Bronchial epithelial cell (primary cell): Measurements from ENCODE around the gene EVPL. TPM values are rescaled to one million over a fixed set of nuclear protein-coding genes. Genes with fewer than 3 reads are reported as not detected.
"Not testable (repeated sequence)": the region's sequence is repeated elsewhere in the genome, so short reads cannot be mapped to it uniquely, and the experiment has no call there.

Experiments
- DNase-seq: peaks from one replicate; pipeline ENCODE4 v3.0.0-alpha.2; 2010; ENCODE audit warnings: low read depth
- FAIRE-seq: peaks from 2 replicates; lab custom pipeline; 2011; peaks lifted over from hg19 to GRCh38; lab: Jason Lieb, UNC
- H3K27me3 ChIP-seq: 2 replicates; pipeline ENCODE4 v1.5.1; 2011; ENCODE audit warnings: low read length; ENCODE audit not compliant: control insufficient read depth, insufficient read depth
- H3K36me3 ChIP-seq: 2 replicates; pipeline ENCODE4 v1.5.1; 2011; ENCODE audit warnings: low read length; ENCODE audit not compliant: control insufficient read depth, insufficient read depth
- H3K4me3 ChIP-seq: 2 replicates; pipeline ENCODE4 v1.5.1; 2011; ENCODE audit warnings: mild to moderate bottlenecking, low read depth, low read length, control low read depth
- total RNA-seq: library from RNA; depleted of rRNA; stranded (reverse); fragments of >200 nt; gene quantifications from 2 replicates; pipeline ENCODE4 v1.2.1, GENCODE V29; 2014
- TF ChIP-seq, protein P1 (sequence below): IDR thresholded peaks from 2 replicates; pipeline ENCODE4 v1.5.1; 2011; ENCODE audit warnings: mild to moderate bottlenecking, moderate library complexity, low read length, control low read depth, inconsistent platforms; ENCODE audit not compliant: insufficient read depth, severe bottlenecking

EVPL gene
- total RNA-seq, 1 donor from 2014 or later = 27.1 TPM

DNA sequence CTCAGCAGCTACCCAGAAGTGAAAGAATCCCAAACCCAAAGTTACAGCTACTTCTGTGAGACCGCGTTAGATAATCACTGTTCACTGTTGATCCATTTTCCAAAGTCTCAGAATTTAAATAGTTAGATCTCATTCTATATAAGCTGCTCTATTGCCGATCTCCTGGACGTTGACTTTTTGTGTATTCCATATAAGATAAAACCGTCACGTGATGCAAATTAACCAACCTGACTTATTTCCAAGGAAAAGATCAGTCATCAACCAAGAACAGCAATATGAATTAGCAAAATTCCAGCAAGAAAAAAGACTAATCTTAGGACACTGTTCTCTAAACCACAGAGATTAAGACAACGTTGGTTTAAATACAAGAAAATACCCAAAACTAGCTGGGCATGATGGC is 56.5 kb downstream of the EVPL start:
- TF ChIP-seq, protein P1, sequence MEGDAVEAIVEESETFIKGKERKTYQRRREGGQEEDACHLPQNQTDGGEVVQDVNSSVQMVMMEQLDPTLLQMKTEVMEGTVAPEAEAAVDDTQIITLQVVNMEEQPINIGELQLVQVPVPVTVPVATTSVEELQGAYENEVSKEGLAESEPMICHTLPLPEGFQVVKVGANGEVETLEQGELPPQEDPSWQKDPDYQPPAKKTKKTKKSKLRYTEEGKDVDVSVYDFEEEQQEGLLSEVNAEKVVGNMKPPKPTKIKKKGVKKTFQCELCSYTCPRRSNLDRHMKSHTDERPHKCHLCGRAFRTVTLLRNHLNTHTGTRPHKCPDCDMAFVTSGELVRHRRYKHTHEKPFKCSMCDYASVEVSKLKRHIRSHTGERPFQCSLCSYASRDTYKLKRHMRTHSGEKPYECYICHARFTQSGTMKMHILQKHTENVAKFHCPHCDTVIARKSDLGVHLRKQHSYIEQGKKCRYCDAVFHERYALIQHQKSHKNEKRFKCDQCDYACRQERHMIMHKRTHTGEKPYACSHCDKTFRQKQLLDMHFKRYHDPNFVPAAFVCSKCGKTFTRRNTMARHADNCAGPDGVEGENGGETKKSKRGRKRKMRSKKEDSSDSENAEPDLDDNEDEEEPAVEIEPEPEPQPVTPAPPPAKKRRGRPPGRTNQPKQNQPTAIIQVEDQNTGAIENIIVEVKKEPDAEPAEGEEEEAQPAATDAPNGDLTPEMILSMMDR = no peak
- FAIRE-seq (no peak), DNase-seq (no peak)
- Histone ChIP-seq H3K36me3 (peaks cover 1% of the 10 kb centered on the region), H3K27me3 (no peaks in the 10 kb centered on the region), H3K4me3 (no peak overlapping the region)

- H3K27me3 ChIP-seq = no peaks in the 10 kb centered on the region
- TF ChIP-seq, protein P1 = no peak
- peaks cover 1% of the 10 kb centered on the region for H3K36me3 ChIP-seq
- DNase-seq (no peak), FAIRE-seq (no peak)
- H3K4me3 ChIP-seq = no peak overlapping the region
Measured at GRCh38 chr17:75970011-75970523, 57.0 kb downstream of the EVPL start.

DNA sequence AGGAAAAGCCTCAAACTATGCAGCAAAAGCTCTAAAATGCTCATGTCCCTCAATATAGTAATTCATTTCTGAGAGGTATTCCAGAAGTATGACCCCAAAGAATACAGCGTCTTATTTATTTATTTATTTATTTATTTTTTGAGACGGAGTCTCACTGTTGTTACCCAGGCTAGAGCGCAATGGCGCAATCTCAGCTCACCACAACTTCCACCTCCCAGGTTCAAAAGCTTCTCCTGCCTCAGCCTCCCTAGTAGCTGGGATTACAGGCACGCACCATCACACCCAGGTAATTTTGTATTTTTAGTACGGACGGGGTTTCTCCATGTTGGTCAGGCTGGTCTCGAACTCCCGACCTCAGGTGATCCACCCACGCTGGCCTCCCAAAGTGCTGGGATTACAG is 58.1 kb downstream of the EVPL start:
- H3K27me3 ChIP-seq, H3K4me3 ChIP-seq, H3K36me3 ChIP-seq, FAIRE-seq, DNase-seq: not testable (repeated sequence)

DNA sequence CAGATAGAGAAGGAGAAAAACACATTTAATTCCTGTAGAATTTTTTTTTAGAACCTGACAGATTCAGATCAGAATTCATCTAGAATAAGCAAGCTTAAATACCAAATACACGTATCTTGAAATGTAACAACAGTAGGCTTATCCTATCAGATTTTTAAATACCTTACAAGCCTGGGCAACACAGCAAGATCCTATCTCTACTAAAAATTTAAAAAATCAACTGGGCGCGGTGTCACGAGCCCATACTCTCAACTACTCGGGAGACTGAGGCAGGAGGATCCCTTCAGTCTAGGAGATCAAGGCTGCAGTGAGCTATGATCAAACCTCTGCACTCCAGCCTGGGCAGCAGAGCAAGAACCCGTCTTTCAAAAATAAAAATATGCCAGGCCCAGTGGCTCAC is 61.6 kb downstream of the EVPL start:
- FAIRE-seq = no peak
- TF ChIP-seq, protein P1 = no peak
- no peaks in the 10 kb centered on the region for H3K27me3 ChIP-seq

DNA sequence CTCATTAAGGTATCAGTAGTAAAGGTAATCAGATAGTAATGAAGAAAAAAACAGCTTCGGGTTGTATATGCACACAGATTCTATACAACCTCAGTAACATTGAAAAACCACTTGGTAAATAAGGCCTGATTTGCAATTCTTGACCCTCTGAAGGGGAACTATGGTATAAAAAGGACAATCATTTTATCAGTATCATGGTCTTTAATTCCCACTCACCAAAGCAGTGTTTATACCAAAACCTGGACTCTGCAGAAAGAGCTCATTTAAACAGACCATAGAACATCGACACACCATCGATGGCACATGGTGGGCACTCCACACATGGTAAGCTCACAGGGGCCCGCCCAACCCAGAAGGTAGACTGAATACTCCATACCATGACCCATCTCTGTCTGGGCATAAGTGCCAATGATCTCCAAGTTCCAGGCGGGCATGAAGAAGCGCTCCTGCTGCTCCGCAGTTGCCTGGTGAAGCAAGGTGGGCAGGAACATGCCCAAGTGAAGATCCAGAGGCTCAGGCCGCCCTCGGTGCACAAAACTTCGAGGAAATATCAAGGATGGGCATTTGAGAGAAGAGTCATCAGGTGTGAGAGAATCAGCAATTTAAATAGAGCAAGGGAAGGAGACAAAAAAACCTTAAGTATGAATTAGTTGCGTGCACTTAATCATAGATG is 67.1 kb downstream of the EVPL start:
- Histone ChIP-seq H3K4me3 (no peak overlapping the region), H3K27me3 (no peaks in the 10 kb centered on the region), H3K36me3 (peaks cover 8% of the 10 kb centered on the region)
- TF ChIP-seq, protein P1 = no peak
- DNase-seq (no peak), FAIRE-seq (no peak)

More for the DNA sequence above, 61.6 kb downstream of the EVPL start:
- Histone ChIP-seq H3K36me3 (peaks cover 1% of the 10 kb centered on the region), H3K4me3 (no peak overlapping the region)
- no peak for DNase-seq

- peak; percentile 42 for DNase-seq
- no peaks in the 10 kb centered on the region for H3K27me3 ChIP-seq
- TF ChIP-seq, protein P1 = no peak
- H3K4me3 ChIP-seq = no peak overlapping the region
- FAIRE-seq = no peak
- H3K36me3 ChIP-seq = peaks cover 8% of the 10 kb centered on the region
Measured at GRCh38 chr17:75959051-75959838, 67.9 kb downstream of the EVPL start.

Other genes starting within 250 kb of the EVPL start
- gene UNK, start 242.5 kb downstream of the EVPL start, total RNA-seq = 10.8 and 11.4 TPM in 2 replicates
- gene UNC13D, start 182.9 kb downstream of the EVPL start, total RNA-seq = 4.7 and 17.0 TPM in 2 replicates
- 17.9 and 20.2 TPM in 2 replicates for gene WBP2, start 172.0 kb downstream of the EVPL start, total RNA-seq
- gene TRIM47, start 148.7 kb downstream of the EVPL start, total RNA-seq = 10.5 and 14.6 TPM in 2 replicates
- gene TRIM65, start 130.4 kb downstream of the EVPL start, total RNA-seq = 13.2 and 21.1 TPM in 2 replicates
- 27.4 and 31.7 TPM in 2 replicates for gene MRPL38, start 122.4 kb downstream of the EVPL start, total RNA-seq
- 10.5 and 16.0 TPM in 2 replicates for gene FBF1, start 86.3 kb downstream of the EVPL start, total RNA-seq
- 39.8 and 49.5 TPM in 2 replicates for gene ACOX1, start 48.1 kb downstream of the EVPL start, total RNA-seq
- gene TEN1, start 48.1 kb downstream of the EVPL start, total RNA-seq = 19.6 and 24.5 TPM in 2 replicates
- 0.64 and 1.3 TPM in 2 replicates for gene CDK3, start 26.5 kb downstream of the EVPL start, total RNA-seq
- 42.9 and 54.8 TPM in 2 replicates for gene SRP68, start 45.2 kb upstream of the EVPL start, total RNA-seq
- gene GALR2, start 47.5 kb upstream of the EVPL start, total RNA-seq = not detected in 2 replicates
- gene ZACN, start 51.9 kb upstream of the EVPL start, total RNA-seq = not detected in 2 replicates
- gene EXOC7, start 76.5 kb upstream of the EVPL start, total RNA-seq = 41.9 and 49.5 TPM in 2 replicates
- gene FOXJ1, start 113.9 kb upstream of the EVPL start, total RNA-seq = not detected in 2 replicates
- not detected in 2 replicates for gene RNF157, start 213.2 kb upstream of the EVPL start, total RNA-seq
- 3.4 and 7.3 TPM in 2 replicates for gene UBALD2, start 238.0 kb upstream of the EVPL start, total RNA-seq